ENCODE results near the gene ZNF511. TPM values are rescaled to one million over a fixed set of nuclear protein-coding genes. Genes with fewer than 3 reads are reported as not detected.

The ZNF511 gene
- total RNA-seq, 1 experiment from 2014 or later: 89.4 TPM

- Histone ChIP-seq H4K91ac (ENCODE audit: insufficient read length, low read depth, low read length) (no peak overlapping the region), H2BK120ac (ENCODE audit: low read depth, low read length, poor library complexity, severe bottlenecking) (no peak overlapping the region), H3K14ac (ENCODE audit: insufficient read depth, low read length) (no peak overlapping the region), H3K23me2 (ENCODE audit: insufficient read length, low read depth, low read length, poor library complexity, severe bottlenecking) (peaks cover 9% of the 10 kb centered on the region), H4K8ac (replicated peaks; ENCODE audit: insufficient read length, low read depth, low read length) (no peak overlapping the region), H2AK5ac (ENCODE audit: insufficient read length, low read length) (no peak overlapping the region), H3K4ac (ENCODE audit: low read depth, low read length) (no peak overlapping the region), H3T11ph (ENCODE audit: low read length) (no peak overlapping the region), H3K18ac (ENCODE audit: insufficient read length, low read depth, low read length) (no peak overlapping the region), H3K9me3 (ENCODE audit: control insufficient read depth, low read depth, low read length) (no peaks in the 10 kb centered on the region), H3K27ac (ENCODE audit: insufficient read length, low read depth, low read length) (no peak overlapping the region), H2BK20ac (ENCODE audit: low read depth, low read length, poor library complexity, severe bottlenecking) (no peak overlapping the region), H3K23ac (ENCODE audit: insufficient read length, low read depth, low read length) (no peak overlapping the region), H4K20me1 (ENCODE audit: control insufficient read depth, insufficient read depth, insufficient read length) (no peaks in the 10 kb centered on the region), H3K79me1 (ENCODE audit: insufficient read depth, low read depth, low read length, poor library complexity, severe bottlenecking) (peaks cover 6% of the 10 kb centered on the region), H3K9ac (ENCODE audit: extremely low read depth, insufficient read length, low read length) (no peak overlapping the region), H3K4me1 (ENCODE audit: insufficient read depth, low read length) (no peaks in the 10 kb centered on the region), H3K4me2 (ENCODE audit: insufficient read depth, insufficient read length, low read length) (peak overlapping the region; percentile 91), H3K27me3 (ENCODE audit: insufficient read depth, low read length) (no peaks in the 10 kb centered on the region), H2AFZ (ENCODE audit: low read length) (no peak overlapping the region), H3K56ac (ENCODE audit: insufficient read length, low read depth, low read length) (no peak overlapping the region), H2BK12ac (ENCODE audit: insufficient read length, low read depth, low read length) (no peak overlapping the region), H2BK5ac (ENCODE audit: insufficient read length, low read length) (no peak overlapping the region), H4K5ac (ENCODE audit: insufficient read length, low read depth, low read length) (no peak overlapping the region), H3K79me2 (ENCODE audit: insufficient read depth, low read length) (peaks cover 7% of the 10 kb centered on the region; the same call in 1 of the 2 replicates), H2BK15ac (ENCODE audit: low read depth, low read length) (no peak overlapping the region)
- Mint-ChIP-seq H3K4me1 (peaks cover 11 to 14% of the 10 kb centered on the region in 2 experiments), H3K27ac (peak overlapping the region in 1 of 3 experiments; percentile 67; a peak in 1 of 7 replicates), H3K4me3 (peak overlapping the region; percentile 79 to 93), H3K36me3 (ENCODE audit: insufficient read depth in 1 of 3, low read depth in 3 of 3) (peaks cover 4 to 34% (median 19%) of the 10 kb centered on the region in 3 experiments), H3K27me3 (ENCODE audit: low read depth) (no peaks in the 10 kb centered on the region; the same call in 1 of the 2 replicates), H3K9me3 (no peaks in the 10 kb centered on the region; a peak in 3 of 5 replicates)
- TF ChIP-seq, protein P1, sequence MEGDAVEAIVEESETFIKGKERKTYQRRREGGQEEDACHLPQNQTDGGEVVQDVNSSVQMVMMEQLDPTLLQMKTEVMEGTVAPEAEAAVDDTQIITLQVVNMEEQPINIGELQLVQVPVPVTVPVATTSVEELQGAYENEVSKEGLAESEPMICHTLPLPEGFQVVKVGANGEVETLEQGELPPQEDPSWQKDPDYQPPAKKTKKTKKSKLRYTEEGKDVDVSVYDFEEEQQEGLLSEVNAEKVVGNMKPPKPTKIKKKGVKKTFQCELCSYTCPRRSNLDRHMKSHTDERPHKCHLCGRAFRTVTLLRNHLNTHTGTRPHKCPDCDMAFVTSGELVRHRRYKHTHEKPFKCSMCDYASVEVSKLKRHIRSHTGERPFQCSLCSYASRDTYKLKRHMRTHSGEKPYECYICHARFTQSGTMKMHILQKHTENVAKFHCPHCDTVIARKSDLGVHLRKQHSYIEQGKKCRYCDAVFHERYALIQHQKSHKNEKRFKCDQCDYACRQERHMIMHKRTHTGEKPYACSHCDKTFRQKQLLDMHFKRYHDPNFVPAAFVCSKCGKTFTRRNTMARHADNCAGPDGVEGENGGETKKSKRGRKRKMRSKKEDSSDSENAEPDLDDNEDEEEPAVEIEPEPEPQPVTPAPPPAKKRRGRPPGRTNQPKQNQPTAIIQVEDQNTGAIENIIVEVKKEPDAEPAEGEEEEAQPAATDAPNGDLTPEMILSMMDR (conservative IDR thresholded peaks at IDR 0.05): no peak
- WGBS (ENCODE audit: extremely low coverage, insufficient read length, low lambda C conversion rate): no CpG with 5 or more reads among the region's 33 CpGs
- DNase-seq: no peak
These were observed 1.1 kb downstream of the ZNF511 start for GRCh38 chr10:133309720-133310398.
